ENCODE data around the gene SBNO1.
"Not testable (repeated sequence)": the region's sequence is repeated elsewhere in the genome, so short reads cannot be mapped to it uniquely, and the experiment has no call there.

Gene SBNO1

GRCh38 chr12:123335490-123335889, 29.2 kb downstream of the SBNO1 start:
- Mint-ChIP-seq H3K4me3 (no peak overlapping the region), H3K27me3 (no peaks in the 10 kb centered on the region), H3K27ac (no peak overlapping the region), H3K9me3 (no peaks in the 10 kb centered on the region), H3K4me1 (no peaks in the 10 kb centered on the region)
- ATAC-seq = no peak
- DNase-seq = no peak

- Mint-ChIP-seq H3K4me3 (no peak overlapping the region), H3K27ac (no peak overlapping the region), H3K9me3 (no peaks in the 10 kb centered on the region), H3K27me3 (no peaks in the 10 kb centered on the region), H3K4me1 (no peaks in the 10 kb centered on the region)
- DNase-seq (no peak), ATAC-seq (no peak)
Observed at GRCh38 chr12:123329799-123330198, 34.8 kb downstream of the SBNO1 start.

GRCh38 chr12:123319826-123320225, 44.8 kb downstream of the SBNO1 start:
- DNase-seq (no peak), ATAC-seq (no peak)
- H3K9me3 Mint-ChIP-seq = no peaks in the 10 kb centered on the region
- no peaks in the 10 kb centered on the region for H3K4me1 Mint-ChIP-seq
- no peak overlapping the region for H3K27ac Mint-ChIP-seq
- no peak overlapping the region for H3K4me3 Mint-ChIP-seq
- no peaks in the 10 kb centered on the region for H3K27me3 Mint-ChIP-seq

GRCh38 chr12:123319273-123319672, 45.4 kb downstream of the SBNO1 start:
- no peaks in the 10 kb centered on the region for H3K27me3 Mint-ChIP-seq
- H3K4me1 Mint-ChIP-seq = no peaks in the 10 kb centered on the region
- H3K9me3 Mint-ChIP-seq = no peaks in the 10 kb centered on the region
- H3K4me3 Mint-ChIP-seq = no peak overlapping the region
- ATAC-seq (no peak), DNase-seq (no peak)
- H3K27ac Mint-ChIP-seq = no peak overlapping the region

GRCh38 chr12:123313046-123313445, 51.6 kb downstream of the SBNO1 start:
- not testable (repeated sequence) for ATAC-seq, H3K27me3 Mint-ChIP-seq, H3K9me3 Mint-ChIP-seq

GRCh38 chr12:123306200-123306599, 58.4 kb downstream of the SBNO1 start:
- Mint-ChIP-seq H3K27ac (peak overlapping the region in 1 of 2 donors; percentile 42), H3K4me1 (no peaks in the 10 kb centered on the region), H3K27me3 (no peaks in the 10 kb centered on the region), H3K9me3 (no peaks in the 10 kb centered on the region), H3K4me3 (no peak overlapping the region)
- DNase-seq (no peak), ATAC-seq (no peak)

More at GRCh38 chr12:123313046-123313445, 51.6 kb downstream of the SBNO1 start:
- DNase-seq, H3K4me3 Mint-ChIP-seq, H3K4me1 Mint-ChIP-seq, H3K27ac Mint-ChIP-seq: not testable (repeated sequence)

- DNase-seq (no peak), ATAC-seq (no peak)
- H3K27me3 Mint-ChIP-seq = no peaks in the 10 kb centered on the region
- H3K9me3 Mint-ChIP-seq = no peaks in the 10 kb centered on the region
- no peaks in the 10 kb centered on the region for H3K4me1 Mint-ChIP-seq
- H3K27ac Mint-ChIP-seq = peak overlapping the region; percentile 2 to 9
- H3K4me3 Mint-ChIP-seq = no peak overlapping the region
Observed at GRCh38 chr12:123305136-123305535, 59.5 kb downstream of the SBNO1 start.

- Mint-ChIP-seq H3K27me3 (no peaks in the 10 kb centered on the region), H3K9me3 (no peaks in the 10 kb centered on the region), H3K27ac (no peak overlapping the region), H3K4me1 (no peaks in the 10 kb centered on the region), H3K4me3 (no peak overlapping the region)
- ATAC-seq (no peak), DNase-seq (no peak)
Observed at GRCh38 chr12:123293178-123293760, 71.4 kb downstream of the SBNO1 start.

- Mint-ChIP-seq H3K27me3 (no peaks in the 10 kb centered on the region), H3K27ac (no peak overlapping the region), H3K4me1 (no peaks in the 10 kb centered on the region), H3K4me3 (no peak overlapping the region), H3K9me3 (no peaks in the 10 kb centered on the region)
- DNase-seq (no peak), ATAC-seq (no peak)
Observed at GRCh38 chr12:123289911-123290310, 74.7 kb downstream of the SBNO1 start.

- Mint-ChIP-seq H3K27me3 (no peaks in the 10 kb centered on the region), H3K27ac (peak overlapping the region in 1 of 2 donors; percentile 54), H3K4me3 (no peak overlapping the region), H3K4me1 (no peaks in the 10 kb centered on the region), H3K9me3 (no peaks in the 10 kb centered on the region)
- DNase-seq (no peak), ATAC-seq (no peak)
Observed at GRCh38 chr12:123288751-123289346, 75.8 kb downstream of the SBNO1 start.

- Mint-ChIP-seq H3K27ac (no peak overlapping the region), H3K4me1 (no peaks in the 10 kb centered on the region), H3K4me3 (no peak overlapping the region), H3K27me3 (no peaks in the 10 kb centered on the region), H3K9me3 (no peaks in the 10 kb centered on the region)
- ATAC-seq (no peak), DNase-seq (no peak)
Observed at GRCh38 chr12:123286652-123287373, 77.8 kb downstream of the SBNO1 start.

- Mint-ChIP-seq H3K27me3 (no peaks in the 10 kb centered on the region), H3K27ac (no peak overlapping the region), H3K9me3 (no peaks in the 10 kb centered on the region), H3K4me3 (no peak overlapping the region), H3K4me1 (no peaks in the 10 kb centered on the region)
- no peak for ATAC-seq
- no peak for DNase-seq
Observed at GRCh38 chr12:123284669-123285068, 80.0 kb downstream of the SBNO1 start.

GRCh38 chr12:123283461-123283860, 81.2 kb downstream of the SBNO1 start:
- DNase-seq (no peak), ATAC-seq (no peak)
- peaks cover under 1% of the 10 kb centered on the region for H3K4me1 Mint-ChIP-seq
- no peak overlapping the region for H3K4me3 Mint-ChIP-seq
- H3K27ac Mint-ChIP-seq = peak overlapping the region in 1 of 2 donors; percentile 29
- H3K9me3 Mint-ChIP-seq = no peaks in the 10 kb centered on the region
- H3K27me3 Mint-ChIP-seq = no peaks in the 10 kb centered on the region

GRCh38 chr12:123282111-123282510, 82.5 kb downstream of the SBNO1 start:
- Mint-ChIP-seq H3K4me1 (peaks cover 7% of the 10 kb centered on the region), H3K4me3 (no peak overlapping the region), H3K9me3 (no peaks in the 10 kb centered on the region), H3K27ac (no peak overlapping the region), H3K27me3 (no peaks in the 10 kb centered on the region)
- DNase-seq (no peak), ATAC-seq (no peak)

- H3K4me1 Mint-ChIP-seq = peaks cover 7% of the 10 kb centered on the region
- H3K9me3 Mint-ChIP-seq = no peaks in the 10 kb centered on the region
- DNase-seq = no peak
- no peak for ATAC-seq
- no peak overlapping the region for H3K4me3 Mint-ChIP-seq
- no peaks in the 10 kb centered on the region for H3K27me3 Mint-ChIP-seq
- H3K27ac Mint-ChIP-seq = no peak overlapping the region
Observed at GRCh38 chr12:123280971-123281370, 83.7 kb downstream of the SBNO1 start.

- H3K27ac Mint-ChIP-seq = peak overlapping the region; percentile 76 to 88
- H3K4me1 Mint-ChIP-seq = peaks cover 7% of the 10 kb centered on the region
- H3K4me3 Mint-ChIP-seq = peak overlapping the region; percentile 22 to 44
- ATAC-seq (peak; percentile 96), DNase-seq (no peak)
- H3K27me3 Mint-ChIP-seq = no peaks in the 10 kb centered on the region
- no peaks in the 10 kb centered on the region for H3K9me3 Mint-ChIP-seq
Observed at GRCh38 chr12:123278101-123278627, 86.5 kb downstream of the SBNO1 start.

Data from stimulated activated naive CD8-positive, alpha-beta T cell treated with anti-CD3 and anti-CD28 coated beads, Interleukin-15, amount 100 ng/mL, for 72 hours (primary cell).